ENCODE results near the gene DELE1.

The DELE1 gene

GRCh38 chr5:141960018-141960417 is 36.3 kb downstream of the DELE1 start:
- no peak for DNase-seq

DNA sequence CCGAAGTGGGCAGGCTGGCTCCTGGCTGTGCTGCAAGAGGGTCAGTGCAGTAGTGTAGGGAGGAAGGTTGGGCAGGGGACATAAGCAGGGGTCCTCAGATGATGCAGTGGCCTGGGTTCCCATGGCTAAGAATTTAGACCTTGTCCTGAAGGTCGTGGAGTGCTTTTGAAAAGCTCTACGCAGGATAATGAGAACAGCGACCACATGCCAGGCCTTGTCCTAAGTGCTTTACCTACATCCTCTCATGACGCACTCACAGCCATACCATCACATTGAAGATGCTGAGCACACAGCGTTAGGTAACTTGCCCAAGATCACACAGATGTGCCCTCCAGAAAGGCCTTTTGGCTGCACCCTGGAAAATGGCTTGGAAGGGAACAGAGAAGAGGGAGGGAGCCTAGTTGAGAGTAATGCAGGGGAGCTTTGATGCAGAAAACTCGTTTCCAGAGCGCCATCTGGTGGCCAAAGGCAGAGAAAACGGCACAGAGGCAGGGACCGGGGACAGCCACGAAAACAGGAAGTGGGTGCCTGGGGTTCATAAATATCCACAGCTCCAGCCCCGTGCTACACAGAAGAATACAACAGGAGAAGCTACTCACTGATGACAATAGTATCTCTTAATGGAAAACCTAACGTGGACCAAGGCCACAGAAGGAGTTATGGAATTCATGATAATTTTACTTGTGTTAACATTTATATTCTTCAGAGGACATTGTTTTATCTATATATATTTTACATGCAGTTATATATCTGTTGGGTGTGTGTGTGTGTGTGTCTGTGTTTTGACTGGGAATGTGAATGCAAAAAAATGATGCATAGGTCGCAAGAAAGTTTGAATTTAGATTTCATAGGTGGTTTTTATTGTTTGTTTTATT is 37.0 kb downstream of the DELE1 start:
- DNase-seq = peak; percentile 44

DNA sequence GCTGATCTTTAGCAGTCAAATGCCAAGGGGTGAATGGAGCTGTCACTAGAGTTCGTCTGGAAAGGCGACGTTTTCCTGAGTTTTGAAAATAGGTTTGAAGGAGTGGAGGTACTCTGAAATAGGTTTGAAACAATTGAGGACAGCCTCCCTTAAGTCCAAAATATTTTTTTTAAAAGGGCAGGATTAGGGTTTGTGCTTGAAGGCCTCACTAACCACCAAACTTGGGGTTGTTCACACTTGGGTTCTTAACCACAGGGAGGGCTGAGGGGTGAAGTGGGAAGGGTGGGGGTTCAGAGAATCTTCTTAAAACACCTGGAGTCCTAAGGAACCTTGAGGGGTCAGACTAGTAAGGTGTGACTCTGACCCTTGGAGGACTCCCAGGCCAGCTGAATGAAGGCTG is 37.8 kb downstream of the DELE1 start:
- no peak for DNase-seq

DNA sequence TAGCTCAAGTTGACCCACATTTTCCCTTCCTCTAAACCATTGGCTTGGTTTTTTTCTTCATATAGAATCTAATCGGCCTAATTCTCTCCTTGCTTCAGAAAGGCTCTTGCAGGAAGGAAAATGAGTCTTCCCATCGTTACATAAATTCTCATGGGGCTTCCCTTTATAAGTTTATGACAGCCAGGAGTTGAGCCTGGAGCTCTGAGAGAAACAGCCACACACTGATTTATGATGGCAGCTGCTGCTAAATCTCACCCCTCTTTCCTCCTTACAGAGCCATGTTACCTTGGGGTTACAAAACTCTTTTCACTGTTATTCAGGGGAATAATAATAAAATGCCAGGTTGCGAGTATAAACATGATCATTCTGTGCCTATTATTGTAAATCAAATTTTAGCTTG is 40.0 kb downstream of the DELE1 start:
- no peak for DNase-seq

DNA sequence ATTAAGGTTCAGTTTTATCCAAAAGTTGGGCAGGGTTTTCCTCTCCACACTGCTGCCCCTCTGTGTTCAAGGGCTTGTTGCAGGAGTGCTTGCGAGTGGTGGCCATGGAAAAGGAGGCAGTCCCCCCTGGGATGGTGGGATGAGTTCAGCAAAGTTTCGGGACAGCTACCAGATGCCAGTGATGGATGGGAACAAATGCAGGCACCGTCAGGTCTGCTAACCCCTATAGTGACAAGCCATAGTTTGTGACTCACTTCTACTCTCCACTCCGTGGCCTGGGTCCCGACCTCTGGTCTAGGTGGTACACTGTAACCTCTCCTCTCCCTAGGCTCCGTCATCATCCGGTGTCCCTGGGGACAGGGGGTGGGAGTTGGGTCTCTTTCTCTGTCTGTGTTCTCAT is 41.4 kb downstream of the DELE1 start:
- no peak for DNase-seq

- no peak for DNase-seq
Observed at GRCh38 chr5:141966275-141966962, 42.7 kb downstream of the DELE1 start.

- DNase-seq = no peak
Observed at GRCh38 chr5:141966963-141967333, 43.3 kb downstream of the DELE1 start.

- DNase-seq = peak; percentile 61
Observed at GRCh38 chr5:141968914-141969608, 45.4 kb downstream of the DELE1 start, which contains the start of gene RNF14. TSS of gene RNF14 (plus strand) at chr5:141969105. CDS start at chr5:141973589, 4,484 bp downstream.

- no peak for DNase-seq
Observed at GRCh38 chr5:141969783-141970771, 46.4 kb downstream of the DELE1 start.

DNA sequence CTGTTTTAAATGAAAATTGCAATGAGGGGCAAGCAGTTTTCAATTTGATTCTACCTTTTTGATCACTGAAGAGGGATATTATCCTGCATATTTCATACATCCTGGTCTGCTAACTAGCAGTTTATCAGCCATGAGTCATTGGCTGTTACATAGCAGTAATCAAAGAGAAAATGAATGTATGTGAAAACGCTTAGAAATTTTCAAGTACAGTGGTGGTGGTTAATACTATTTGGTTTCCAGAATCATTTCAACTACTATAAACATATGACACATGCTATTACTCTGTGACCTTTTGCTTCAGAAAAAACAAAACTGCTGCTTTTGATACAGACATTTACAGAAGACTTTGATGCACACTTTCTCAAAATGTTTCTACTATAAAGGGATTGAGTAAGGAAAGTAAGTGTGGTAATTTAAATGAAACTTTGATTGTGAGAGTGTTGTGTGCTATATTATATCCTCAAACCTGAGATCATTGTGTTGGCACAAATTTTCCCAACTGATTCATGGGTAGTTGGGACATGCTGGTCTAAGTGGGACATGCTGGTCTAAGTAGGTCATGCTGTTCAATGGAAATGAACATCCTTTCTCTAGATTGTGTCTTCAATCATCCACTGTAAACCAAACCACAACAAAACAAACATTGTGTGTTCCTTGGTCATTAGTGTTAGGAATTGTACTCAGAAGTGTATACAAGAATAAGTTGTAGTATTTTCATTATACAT is 50.4 kb downstream of the DELE1 start:
- DNase-seq = no peak

- no peak for DNase-seq
Observed at GRCh38 chr5:141976176-141976575, 52.5 kb downstream of the DELE1 start.

DNA sequence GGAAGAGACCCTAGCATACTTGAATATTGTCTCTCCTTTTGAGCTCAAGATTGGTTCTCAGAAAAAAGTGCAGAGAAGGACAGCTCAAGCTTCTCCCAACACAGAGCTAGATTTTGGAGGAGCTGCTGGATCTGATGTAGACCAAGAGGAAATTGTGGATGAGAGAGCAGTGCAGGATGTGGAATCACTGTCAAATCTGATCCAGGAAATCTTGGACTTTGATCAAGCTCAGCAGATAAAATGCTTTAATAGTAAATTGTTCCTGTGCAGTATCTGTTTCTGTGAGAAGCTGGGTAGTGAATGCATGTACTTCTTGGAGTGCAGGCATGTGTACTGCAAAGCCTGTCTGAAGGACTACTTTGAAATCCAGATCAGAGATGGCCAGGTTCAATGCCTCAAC is 54.7 kb downstream of the DELE1 start:
- DNase-seq = no peak

DNA sequence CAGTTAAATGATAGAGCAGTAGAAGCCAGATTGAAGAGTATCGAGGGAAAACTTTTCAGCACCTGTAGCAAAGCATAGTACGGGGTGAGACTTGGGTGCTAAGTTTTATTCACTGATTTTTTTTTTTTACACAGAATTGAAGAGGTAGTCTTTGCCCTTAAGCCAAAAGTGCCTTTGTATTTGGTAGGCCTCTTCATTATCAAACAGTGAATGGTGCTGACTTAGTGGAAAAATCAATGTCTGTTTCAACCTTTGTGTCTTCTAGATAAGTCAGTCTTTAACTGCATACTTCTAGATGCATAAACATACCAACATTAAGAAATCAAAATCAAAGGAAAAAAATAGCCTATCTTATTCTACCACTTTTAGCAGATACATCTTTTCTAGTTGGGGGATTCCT is 59.0 kb downstream of the DELE1 start:
- no peak for DNase-seq

GRCh38 chr5:141986072-141986471 is 62.4 kb downstream of the DELE1 start:
- no peak for DNase-seq

- no peak for DNase-seq
Observed at GRCh38 chr5:141989720-141990119, 66.0 kb downstream of the DELE1 start.

Measured in DMS153 (cell line).